ENCODE data around the gene COQ8A.

Gene COQ8A

GRCh38 chr1:226981386-226981817, 41.3 kb downstream of the COQ8A start:
- no peak for TF ChIP-seq CTCF (conservative IDR thresholded peaks at IDR 0.05; ENCODE audit: control insufficient read depth, insufficient read depth, low read depth, low read length)
- no peak overlapping the region for H3K4me3 ChIP-seq (ENCODE audit: control insufficient read depth, low read depth, low read length)
- no peak for DNase-seq (ENCODE audit: low read depth)

GRCh38 chr1:226981838-226982237, 41.7 kb downstream of the COQ8A start:
- no peak for DNase-seq (ENCODE audit: low read depth)
- no peak for TF ChIP-seq CTCF (conservative IDR thresholded peaks at IDR 0.05; ENCODE audit: control insufficient read depth, insufficient read depth, low read depth, low read length)
- no peak overlapping the region for H3K4me3 ChIP-seq (ENCODE audit: control insufficient read depth, low read depth, low read length)

GRCh38 chr1:226982451-226983177, 42.5 kb downstream of the COQ8A start:
- TF ChIP-seq CTCF (conservative IDR thresholded peaks at IDR 0.05; ENCODE audit: control insufficient read depth, insufficient read depth, low read depth, low read length): no peak
- H3K4me3 ChIP-seq (ENCODE audit: control insufficient read depth, low read depth, low read length): no peak overlapping the region
- DNase-seq (ENCODE audit: low read depth): no peak

GRCh38 chr1:226983247-226983991, 43.3 kb downstream of the COQ8A start:
- TF ChIP-seq CTCF (conservative IDR thresholded peaks at IDR 0.05; ENCODE audit: control insufficient read depth, insufficient read depth, low read depth, low read length): no peak
- H3K4me3 ChIP-seq (ENCODE audit: control insufficient read depth, low read depth, low read length): no peak overlapping the region
- no peak for DNase-seq (ENCODE audit: low read depth)

- no peak for TF ChIP-seq CTCF (conservative IDR thresholded peaks at IDR 0.05; ENCODE audit: control insufficient read depth, insufficient read depth, low read depth, low read length)
- DNase-seq (ENCODE audit: low read depth): no peak
- H3K4me3 ChIP-seq (ENCODE audit: control insufficient read depth, low read depth, low read length): no peak overlapping the region
Measured at GRCh38 chr1:226983992-226984364, 43.9 kb downstream of the COQ8A start.

- no peak overlapping the region for H3K4me3 ChIP-seq (ENCODE audit: control insufficient read depth, low read depth, low read length)
- no peak for DNase-seq (ENCODE audit: low read depth)
- no peak for TF ChIP-seq CTCF (conservative IDR thresholded peaks at IDR 0.05; ENCODE audit: control insufficient read depth, insufficient read depth, low read depth, low read length)
Measured at GRCh38 chr1:226984521-226985238, 44.6 kb downstream of the COQ8A start.
